Limb (tissue), 2 donors: ENCODE results near the gene CABLES2.

Experiments
- DNase-seq, 2 donors: peaks; one replicate each; pipeline ENCODE4 v3.0.0-alpha.2; 2016; ENCODE audit errors: extremely low spot score in 2 of 2

The CABLES2 gene

DNA sequence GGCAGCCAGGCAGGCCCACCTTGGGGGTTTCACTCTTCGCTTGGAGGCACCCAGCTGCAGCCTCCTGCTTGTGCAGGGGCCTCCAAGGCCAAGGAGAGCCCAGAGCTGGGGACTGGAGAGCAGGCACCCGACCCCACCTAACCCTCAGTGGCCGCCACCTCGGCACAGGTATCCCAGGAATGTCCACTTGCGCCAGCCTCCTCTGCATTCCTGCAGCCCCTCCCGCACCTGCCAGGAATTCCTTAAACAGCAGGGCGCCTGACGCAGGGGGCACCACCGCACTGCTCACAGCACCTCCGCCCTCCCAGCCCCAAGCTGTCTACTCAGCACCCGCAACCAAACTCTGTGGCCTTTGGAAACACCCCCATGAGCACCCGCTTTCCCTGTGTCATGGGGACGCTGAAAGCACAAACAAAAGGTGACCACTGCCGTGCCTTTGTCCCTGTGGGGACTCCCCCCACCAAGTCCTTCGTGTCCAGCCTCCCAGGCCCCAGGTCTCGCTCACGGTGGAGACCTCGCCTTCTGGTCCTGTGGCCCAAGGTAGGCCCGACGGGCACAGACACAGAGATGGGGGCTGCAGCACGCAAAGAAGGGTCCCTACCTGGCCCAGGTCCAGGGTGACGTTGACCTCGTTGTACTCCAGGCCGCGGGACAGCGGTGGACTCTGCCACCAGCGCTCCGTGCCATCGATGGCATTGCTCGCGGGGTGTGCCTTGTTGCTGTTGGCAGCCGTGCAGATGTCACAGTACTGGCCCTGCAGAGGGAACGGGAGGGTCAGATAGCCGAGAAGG, 45.1 kb downstream of the CABLES2 start:
- DNase-seq, result peak in 1 of 2 donors; percentile 30

DNA sequence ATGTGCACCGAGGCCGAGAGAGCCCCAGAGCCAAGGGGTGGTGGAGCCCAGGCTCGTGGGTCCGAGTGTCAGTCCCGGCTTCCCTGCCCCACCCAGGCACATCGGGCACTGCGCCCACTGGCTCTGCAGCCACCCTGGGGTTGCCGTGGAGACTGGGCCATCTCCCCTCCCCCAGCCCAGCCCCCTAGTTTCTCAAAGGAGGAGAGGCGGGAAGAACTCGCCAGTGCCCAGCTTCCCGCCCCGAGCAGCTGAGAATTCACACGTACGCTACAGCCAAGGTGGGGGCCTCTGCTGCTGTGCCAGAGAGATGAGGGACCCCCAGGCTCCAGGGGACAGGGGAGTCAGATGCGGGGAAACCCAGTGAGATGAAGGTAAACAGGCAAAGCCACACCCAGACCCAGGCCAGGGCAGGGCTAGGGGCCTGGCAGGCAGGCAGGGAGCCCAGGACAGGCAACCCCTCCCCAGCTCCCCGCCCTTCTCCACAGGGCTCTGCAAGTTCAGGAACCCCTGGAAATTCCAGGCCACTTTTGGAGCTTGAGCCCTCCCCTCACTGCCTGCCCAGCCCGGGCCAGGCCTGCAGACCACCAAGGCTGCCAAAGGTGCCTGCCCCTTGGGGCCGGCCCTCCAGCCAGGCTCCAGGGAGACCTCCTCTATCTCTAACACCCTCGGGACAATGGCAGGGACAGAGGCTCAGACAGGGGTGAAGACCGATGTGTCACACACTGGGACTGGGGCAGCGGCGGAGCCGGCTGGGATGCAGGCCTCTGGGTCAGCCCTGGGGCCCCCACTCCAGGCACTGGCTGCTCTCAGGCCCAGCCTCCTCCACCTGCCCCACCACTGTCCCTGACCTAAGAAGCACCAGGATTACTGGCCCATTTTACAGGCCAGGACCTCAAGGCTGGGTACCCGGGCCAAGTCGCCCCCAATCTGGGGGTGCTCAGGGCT, 46.0 kb downstream of the CABLES2 start:
- DNase-seq, result peak in 1 of 2 donors; percentile 63

DNA sequence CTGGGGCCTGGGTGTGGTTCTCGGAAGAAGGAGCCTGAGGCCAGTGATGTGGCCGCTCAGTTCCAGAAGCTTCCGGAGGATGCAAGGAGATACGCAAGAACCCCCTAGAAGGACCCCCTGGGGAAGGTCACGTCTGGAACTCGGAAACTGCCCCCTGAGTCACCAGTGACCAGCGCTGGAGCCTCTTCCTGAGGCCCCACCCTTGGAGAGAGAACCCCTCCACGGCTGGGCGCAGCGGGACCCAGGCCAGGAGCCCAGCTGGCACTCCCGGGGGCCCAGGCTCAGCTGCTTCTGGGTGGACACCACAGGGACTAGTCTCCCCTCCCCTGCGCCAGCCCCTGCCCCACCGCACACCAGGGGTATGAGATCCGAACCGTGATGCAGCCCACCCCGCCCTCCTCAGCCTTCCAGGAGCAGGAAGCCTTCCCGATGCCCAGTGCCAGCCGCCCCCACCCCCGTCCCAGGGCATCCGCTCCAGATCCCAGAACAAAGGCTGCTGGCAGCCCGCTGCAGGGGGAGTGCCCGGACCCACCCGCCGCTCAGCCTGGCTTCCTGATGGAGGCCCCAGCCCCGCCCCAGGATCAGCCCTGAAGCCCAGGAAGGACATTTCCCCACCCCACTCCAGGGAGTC, 47.5 kb downstream of the CABLES2 start:
- no peak for DNase-seq

DNA sequence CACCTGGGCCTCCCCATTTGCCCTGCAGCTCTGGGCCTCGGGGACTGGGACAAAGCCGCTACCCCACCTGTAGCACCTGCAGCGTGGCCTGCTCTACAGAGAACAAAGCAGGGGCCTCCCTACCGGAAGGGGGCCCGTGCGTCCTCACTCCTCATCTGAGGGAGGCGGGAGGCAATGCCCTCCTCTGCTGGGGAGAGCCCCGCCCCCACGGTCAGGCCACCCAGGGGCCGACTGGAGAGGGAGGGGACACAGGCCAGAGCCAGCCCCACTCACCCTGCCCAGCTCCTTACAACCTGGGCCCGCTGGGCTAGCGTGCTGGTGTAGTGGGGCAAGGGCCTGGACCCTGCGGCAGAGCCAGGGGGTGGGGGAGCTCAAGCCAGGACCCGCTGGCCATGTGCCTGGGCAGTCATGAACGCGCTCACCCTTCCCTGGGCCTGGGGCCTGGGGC, 48.0 kb downstream of the CABLES2 start:
- peak in 1 of 2 donors; percentile 37 for DNase-seq

DNA sequence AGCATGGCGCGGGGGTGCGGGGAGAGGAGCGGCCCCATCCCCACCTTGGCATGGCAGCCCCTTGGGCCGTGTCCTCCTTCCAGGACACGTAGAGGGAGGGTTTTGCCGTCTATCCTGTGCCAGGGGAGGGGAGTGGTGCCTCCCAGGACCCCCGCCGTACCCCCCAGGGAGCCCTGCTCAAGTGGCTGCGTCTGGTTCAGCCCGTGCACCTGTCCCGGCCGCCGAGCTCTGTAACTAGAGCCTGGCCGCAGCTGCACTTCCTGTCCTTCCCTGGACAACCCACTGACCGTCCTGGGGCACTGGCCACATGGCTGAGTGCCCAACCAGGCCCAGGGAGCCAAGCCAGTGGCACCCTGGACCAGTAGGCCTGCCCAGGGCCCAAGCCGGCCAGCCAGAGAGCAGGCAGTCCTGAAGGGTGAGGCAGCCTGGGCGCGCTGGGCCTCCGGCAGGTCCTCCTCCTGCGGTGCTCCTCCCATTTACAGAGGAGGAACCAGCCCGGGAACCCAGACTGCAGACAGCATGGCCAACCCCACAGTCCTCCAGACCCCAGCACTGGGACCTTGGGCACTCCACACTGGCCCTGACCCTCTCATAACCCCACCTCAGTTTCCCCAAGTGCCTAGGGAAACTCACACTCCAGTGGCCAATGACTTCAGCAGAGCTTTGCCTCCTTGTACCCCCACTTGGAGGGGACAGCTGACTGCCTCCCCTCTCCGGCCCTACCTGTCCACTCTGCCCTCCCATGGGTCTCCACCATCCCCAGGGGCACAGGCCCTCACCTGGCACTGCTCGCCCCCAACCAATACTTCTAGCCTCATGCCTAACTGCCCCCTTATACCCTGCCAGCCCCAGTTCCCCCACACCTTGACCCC, 48.7 kb downstream of the CABLES2 start:
- DNase-seq, result peak in 1 of 2 donors; percentile 46

DNA sequence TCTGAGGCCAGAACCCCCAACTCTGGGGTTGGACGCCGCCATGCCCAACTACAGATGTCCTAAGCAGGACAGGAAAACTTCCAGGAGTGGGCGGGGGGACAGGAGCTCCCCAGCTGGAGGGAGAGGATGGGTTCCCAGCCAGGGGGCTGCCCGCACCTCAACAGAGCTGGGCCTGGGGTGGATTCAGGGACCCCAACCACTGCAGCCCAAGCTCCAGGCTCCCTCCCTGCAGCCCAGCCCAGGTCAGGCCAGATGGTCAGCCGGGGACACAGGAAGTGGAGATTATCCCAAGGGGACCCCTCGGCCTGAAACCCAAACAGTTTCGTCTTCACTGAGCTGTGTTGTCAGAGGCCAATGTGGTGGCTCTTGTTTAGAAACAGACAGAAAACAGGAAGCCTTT, 49.4 kb downstream of the CABLES2 start:
- peak in 1 of 2 donors; percentile 32 for DNase-seq

DNA sequence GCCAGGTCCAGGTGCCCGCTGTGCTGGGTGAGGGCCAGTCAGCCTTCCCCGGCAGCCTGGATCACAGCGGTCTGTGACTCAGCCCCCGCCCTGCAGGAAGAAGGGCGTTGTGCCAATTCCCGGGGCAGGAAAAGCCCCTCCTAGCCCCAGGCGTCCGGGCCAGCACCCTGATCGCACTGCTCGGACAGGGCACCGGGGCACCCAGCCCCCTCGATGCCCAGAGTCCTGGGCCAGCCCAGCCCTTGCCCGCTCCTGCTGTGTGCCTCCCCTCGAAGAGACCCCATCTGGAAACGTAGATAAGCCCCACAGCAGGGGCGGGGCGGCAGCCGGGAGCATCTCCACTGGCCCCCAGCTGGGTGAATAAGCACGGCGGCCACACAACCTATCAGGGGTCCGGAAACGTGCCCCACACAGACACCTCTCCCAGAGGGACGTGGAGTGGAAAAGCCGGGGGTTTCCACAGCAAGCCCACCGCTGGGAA, 49.9 kb downstream of the CABLES2 start:
- DNase-seq, result peak in 1 of 2 donors; percentile 47

DNA sequence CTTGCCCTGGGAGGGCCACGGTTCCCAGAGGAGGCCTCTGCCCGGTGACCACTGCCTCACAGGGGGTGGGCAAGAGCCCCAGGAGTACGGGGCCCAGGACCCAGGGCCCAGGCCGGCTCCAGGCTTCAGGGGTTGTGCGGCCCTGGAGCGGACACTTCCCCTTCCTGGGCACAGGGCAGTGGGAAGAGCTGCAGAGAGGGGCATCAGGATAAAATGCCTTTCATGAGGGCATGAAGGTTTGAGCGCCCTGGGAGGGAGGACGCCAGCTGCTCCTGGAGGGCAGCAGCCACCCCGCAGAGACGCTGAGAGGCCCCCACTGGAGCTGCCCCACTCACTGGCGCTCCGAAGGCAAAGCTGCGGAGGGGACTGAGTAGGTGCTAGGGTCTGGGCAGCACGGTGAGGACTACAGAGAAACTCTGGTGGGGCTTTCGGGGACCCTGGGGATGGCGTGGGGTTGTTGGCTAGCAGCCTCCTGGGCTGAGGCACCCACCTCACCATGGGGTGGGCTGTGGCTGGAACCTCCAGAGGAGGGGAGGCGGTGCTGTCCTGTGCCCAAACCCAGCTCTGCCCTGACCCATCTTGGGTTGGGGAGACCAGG, 50.4 kb downstream of the CABLES2 start:
- peak in 1 of 2 donors; percentile 38 for DNase-seq

DNA sequence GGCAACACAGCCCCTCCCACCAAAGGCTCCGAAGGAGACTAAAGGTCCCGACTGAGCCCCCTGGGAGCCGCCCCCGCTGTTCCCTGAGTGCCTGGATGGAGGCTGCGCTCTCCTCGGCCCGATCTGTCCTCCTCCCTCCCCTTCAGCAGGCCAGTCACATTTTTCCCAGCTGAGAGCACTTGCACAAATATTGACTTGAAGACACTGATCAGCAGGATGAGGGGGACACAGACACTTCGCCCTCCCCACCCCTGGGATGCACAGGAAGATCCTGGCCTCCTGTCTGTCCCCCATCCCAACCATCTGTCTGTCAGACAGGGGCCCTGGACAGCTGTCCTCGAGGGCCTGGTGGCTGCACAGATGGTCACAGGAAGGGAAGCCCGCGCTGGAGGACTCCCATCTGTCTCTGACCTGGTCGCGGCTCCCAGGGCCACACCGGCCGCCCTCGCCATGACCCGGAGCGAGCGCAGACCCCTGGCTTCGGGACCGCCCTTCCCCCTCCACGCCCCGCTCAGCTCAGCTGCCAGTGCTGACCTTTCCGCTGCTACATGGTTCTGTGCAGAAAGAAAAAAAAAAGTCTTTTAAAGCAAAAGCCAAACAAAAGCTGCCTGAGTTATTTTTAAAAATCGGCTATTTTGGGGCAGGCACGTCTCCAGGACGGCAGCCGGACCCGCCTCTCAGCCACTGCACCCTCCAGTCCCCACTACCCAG, 51.1 kb downstream of the CABLES2 start:
- peak in 1 of 2 donors; percentile 53 for DNase-seq

DNA sequence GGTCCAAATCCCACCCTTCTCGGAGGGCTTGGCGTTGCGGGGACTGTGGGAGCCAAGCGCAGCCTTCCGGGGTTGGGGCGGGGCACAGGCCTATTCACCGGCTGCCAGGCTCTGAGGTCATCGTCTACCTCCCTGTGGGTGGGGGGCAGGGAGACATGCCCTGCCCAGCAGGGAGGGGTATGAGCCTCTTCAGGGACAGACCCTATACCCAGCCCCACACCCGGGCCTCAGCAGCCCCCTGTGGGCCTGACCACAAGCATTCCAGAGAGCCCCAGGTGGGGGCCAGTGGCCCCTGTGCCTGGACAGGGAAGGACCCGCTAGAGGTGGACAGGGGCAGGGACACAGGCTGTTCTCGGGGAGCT, 51.6 kb downstream of the CABLES2 start:
- no peak for DNase-seq

DNA sequence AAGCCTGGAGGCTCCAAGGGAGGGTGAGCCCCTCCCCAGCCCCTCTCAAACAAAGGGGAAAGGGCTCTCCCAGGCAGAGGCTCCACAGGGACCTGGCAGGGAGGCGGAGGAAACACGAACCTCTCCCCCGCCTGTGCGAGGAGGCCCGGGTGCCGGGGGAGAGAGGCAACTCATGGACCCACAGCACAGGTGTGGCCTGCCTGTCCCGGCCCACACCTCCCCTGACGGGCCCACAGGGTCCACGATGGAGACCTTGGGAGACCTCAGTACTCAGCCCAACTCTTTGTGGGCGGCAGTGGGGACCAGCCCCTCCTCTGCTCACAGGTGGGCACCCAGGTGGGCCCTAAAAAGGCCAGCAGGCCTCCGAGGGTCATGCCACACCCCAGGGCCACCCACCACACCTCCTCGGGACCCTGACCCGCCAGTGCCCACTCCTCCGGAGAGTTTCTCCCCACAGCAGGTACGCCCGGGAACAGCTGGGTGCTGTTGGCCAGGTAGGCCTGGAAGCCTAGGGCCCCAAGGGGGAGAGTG, 52.2 kb downstream of the CABLES2 start:
- DNase-seq, result peak in 1 of 2 donors; percentile 31

DNA sequence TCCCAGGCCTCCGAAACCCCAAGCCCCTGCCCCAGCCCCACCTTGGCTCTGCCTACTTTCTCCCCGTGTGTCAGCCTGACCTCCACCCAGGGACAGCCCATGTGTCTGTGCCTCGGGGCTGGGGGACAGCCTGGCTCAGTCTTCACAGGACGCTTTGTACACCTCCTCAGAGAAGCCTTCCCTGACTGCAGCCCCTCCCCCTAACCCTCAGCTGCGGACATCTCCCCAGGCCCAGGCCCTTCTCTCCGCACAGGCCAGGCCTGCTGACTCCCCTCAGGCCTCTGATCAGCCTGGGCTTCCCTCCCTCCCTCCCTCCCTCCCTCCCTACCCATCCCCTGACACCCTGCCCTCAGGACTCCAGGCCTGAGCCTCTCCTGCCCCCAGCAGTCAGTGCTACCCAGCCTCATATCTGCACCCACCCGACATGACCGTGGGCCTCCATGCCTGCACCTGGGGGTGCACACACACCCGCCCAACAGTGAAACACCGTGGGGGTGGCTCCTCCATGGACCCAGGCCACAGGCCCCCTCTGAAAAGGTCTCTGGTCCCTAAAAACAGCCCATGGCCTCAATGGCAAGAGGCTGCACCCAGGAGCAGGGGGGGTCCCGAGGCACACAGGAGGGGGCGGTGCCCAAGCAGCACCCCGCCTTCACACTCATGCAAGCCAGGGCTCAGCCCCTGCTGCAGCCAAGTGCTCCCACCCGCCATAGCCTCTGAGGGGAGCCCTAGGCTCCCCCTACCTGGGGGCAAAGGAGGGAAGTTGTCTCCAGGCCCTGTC, 52.9 kb downstream of the CABLES2 start:
- peak in 1 of 2 donors; percentile 23 for DNase-seq

DNA sequence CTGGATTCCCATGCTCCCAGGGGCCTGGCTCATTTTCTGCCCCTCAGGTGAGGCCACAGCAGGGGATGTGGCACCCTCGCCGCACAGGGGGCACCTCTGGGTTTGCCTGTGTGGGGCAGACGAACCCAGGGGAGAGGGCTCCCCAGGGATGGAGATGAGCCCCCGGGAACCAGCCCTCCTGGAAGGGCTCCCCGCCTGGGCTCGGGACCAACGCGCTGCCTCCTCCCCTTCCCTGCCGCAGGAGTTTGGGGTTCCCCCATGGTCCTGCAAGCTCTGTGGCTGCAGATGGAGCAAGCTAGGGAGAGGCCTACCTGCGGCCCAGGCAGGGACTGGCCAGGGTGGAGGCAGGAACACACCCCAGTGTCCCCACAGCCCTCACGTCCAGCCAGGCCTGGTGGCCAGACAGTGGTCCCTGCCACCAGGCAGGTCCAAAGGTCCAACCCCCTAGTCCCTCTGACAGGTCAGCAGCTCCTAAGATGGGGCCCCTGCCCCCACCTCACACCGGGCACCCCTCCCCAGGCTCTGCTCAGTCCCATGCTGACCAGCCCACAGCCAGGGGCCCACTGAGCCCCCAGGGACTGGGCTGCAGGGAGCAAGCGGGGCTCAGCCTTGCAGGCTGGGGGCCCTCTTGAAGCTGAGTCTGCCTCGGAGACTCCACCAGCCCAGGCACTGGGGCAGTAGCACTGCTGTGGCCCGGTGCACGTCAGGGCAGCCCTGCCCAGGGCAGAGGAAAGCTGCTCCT, 53.6 kb downstream of the CABLES2 start:
- DNase-seq, result peak in 1 of 2 donors; percentile 30

DNA sequence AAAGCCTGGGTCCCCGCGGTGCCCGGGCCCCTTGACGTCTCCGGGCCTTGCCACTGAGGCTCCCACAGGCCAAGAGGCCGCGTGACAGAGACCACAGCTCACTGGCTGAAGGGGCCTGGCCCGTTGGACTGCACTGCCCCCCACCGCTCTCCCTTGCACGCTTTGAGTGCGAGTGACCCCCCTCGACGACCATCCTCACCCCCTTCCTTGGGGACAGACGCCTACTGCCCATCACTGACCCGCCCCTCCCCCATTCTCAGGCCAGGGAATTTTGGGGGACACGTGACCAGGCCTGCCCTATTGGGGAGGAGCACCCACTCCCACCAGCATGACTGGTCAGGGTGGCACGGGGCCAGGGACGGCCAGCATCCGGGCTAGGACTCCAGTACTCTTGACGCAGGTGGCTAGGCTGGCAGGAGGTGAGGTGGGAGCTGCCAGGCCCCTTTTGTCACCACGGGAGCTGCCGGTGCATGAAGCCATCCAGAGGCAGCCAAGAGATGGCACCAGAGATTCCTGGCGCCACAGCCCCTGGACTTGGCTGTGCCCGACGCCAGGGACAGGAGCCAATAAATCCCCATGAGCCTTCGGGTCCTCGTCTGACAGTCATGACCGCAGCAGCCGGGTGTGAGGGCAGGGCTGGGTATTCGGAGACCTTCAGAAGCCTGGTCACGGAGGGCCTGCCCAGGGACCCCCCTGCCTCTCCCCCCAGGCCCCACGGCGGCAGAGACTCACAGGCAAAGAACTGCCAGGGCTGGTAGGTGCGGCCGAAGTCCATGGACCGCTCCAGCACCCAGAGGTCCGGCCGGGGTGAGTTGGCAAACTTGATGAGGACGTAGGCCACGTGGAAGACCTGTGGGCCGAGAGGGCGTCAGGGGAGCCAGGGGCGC, 54.4 kb downstream of the CABLES2 start:
- peak in 1 of 2 donors; percentile 34 for DNase-seq

DNA sequence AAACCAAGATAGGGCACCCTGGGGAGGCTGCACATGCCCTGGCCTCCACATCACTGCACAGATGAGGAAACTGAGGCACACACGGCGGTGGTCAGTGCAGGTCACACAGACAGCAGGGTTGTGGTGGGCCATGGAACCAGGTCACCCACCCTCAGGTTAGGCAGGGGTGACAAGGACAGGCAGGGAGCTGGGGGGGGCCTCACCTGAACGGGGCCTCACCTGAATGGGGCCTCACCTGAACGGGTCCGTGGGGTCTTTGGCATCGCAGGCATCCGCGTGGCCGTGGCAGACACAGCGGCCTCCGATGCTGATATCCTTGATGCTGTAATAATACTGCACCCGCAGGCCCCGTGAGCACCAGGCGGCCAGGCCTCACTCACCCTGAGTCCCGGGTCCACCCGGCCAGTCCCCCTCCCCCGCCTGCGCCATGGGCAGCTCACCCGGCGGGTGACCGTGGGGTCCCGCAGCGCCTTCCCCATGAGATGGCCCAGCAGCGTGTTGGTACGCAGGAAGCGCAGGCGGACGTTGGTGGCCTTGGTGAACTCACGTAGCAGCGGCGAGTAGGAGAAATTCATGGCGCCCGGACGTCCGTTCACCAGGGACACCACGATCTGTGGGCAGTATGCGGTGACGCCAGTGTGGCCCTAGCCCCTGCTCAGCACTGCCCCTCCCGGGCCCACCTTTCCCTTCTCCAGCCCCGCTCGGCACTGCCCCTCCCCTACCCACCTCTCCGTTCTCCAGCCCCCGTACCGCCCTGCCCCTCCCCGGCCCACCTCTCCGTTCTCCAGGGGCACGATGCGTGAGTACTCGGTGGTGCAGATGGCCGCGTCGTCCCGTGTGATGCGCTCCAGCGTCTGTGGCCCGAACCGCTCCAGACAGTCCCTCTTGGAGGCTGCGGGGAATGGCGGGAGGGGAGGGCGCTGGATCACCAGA, 55.4 kb downstream of the CABLES2 start:
- DNase-seq, result peak in 1 of 2 donors; percentile 27
